ENCODE results near the gene SH3GL2.

Gene SH3GL2

GRCh38 chr9:17578911-17579793 is at the start of gene SH3GL2:
Gene SH3GL2 (plus strand): TSS chr9:17579066.
- no peak for DNase-seq (ENCODE audit: low read depth in 2 of 2, low spot score in 1 of 2)

GRCh38 chr9:17531642-17532254 is 47.1 kb upstream of the SH3GL2 start:
- no peak for DNase-seq (ENCODE audit: low read depth in 2 of 2, low spot score in 1 of 2)

- DNase-seq (ENCODE audit: low read depth in 2 of 2, low spot score in 1 of 2): no peak
Observed at GRCh38 chr9:17532461-17532860, 46.4 kb upstream of the SH3GL2 start.

GRCh38 chr9:17535176-17535575 is 43.7 kb upstream of the SH3GL2 start:
- DNase-seq (ENCODE audit: low read depth in 2 of 2, low spot score in 1 of 2): no peak

- DNase-seq (ENCODE audit: low read depth in 2 of 2, low spot score in 1 of 2): no peak
Observed at GRCh38 chr9:17536027-17536426, 42.8 kb upstream of the SH3GL2 start.

GRCh38 chr9:17551023-17551422 is 27.8 kb upstream of the SH3GL2 start:
- DNase-seq (ENCODE audit: low read depth in 2 of 2, low spot score in 1 of 2): no peak

- no peak for DNase-seq (ENCODE audit: low read depth in 2 of 2, low spot score in 1 of 2)
Observed at GRCh38 chr9:17555362-17556054, 23.4 kb upstream of the SH3GL2 start.

GRCh38 chr9:17556255-17556654 is 22.6 kb upstream of the SH3GL2 start:
- no peak for DNase-seq (ENCODE audit: low read depth in 2 of 2, low spot score in 1 of 2)

GRCh38 chr9:17556935-17557334 is 21.9 kb upstream of the SH3GL2 start:
- DNase-seq (ENCODE audit: low read depth in 2 of 2, low spot score in 1 of 2): no peak

- DNase-seq (ENCODE audit: low read depth in 2 of 2, low spot score in 1 of 2): no peak
Observed at GRCh38 chr9:17571825-17572224, 7.0 kb upstream of the SH3GL2 start.

GRCh38 chr9:17574342-17574741 is 4.5 kb upstream of the SH3GL2 start:
- no peak for DNase-seq (ENCODE audit: low read depth in 2 of 2, low spot score in 1 of 2)

- no peak for DNase-seq (ENCODE audit: low read depth in 2 of 2, low spot score in 1 of 2)
Observed at GRCh38 chr9:17578577-17578910, 322 bp upstream of the SH3GL2 start.

- no peak for DNase-seq (ENCODE audit: low read depth in 2 of 2, low spot score in 1 of 2)
Observed at GRCh38 chr9:17580119-17580518, 1.3 kb downstream of the SH3GL2 start.

- DNase-seq (ENCODE audit: low read depth in 2 of 2, low spot score in 1 of 2): no peak
Observed at GRCh38 chr9:17587113-17587512, 8.2 kb downstream of the SH3GL2 start.

GRCh38 chr9:17588395-17588794 is 9.5 kb downstream of the SH3GL2 start:
- DNase-seq (ENCODE audit: low read depth in 2 of 2, low spot score in 1 of 2): no peak

- DNase-seq (ENCODE audit: low read depth in 2 of 2, low spot score in 1 of 2): no peak
Observed at GRCh38 chr9:17588941-17589340, 10.1 kb downstream of the SH3GL2 start.

GRCh38 chr9:17589771-17590170 is 10.9 kb downstream of the SH3GL2 start:
- DNase-seq (ENCODE audit: low read depth in 2 of 2, low spot score in 1 of 2): no peak

GRCh38 chr9:17594961-17595360 is 16.1 kb downstream of the SH3GL2 start:
- no peak for DNase-seq (ENCODE audit: low read depth in 2 of 2, low spot score in 1 of 2)

GRCh38 chr9:17597977-17598376 is 19.1 kb downstream of the SH3GL2 start:
- DNase-seq (ENCODE audit: low read depth in 2 of 2, low spot score in 1 of 2): no peak

- DNase-seq (ENCODE audit: low read depth in 2 of 2, low spot score in 1 of 2): no peak
Observed at GRCh38 chr9:17600962-17601593, 22.2 kb downstream of the SH3GL2 start.

- DNase-seq (ENCODE audit: low read depth in 2 of 2, low spot score in 1 of 2): no peak
Observed at GRCh38 chr9:17604556-17604955, 25.7 kb downstream of the SH3GL2 start.

Measured in stimulated activated CD8-positive, alpha-beta memory T cell treated with anti-CD3 and anti-CD28 coated beads, Interleukin-4, amount 100 ng/mL, for 1 hour (primary cell).